HL-60/S4 treated with phorbol 12-myristate 13-acetate at 8.2 ng/mL for 4 days and 3 days (cell line): ENCODE data around the gene PIM1.

Source experiments
- in situ Hi-C: fragments of 300-500 bp; cut with MboI; formaldehyde crosslinking; loops from 2 replicates; pipeline ENCODE4 v1.15.0; 2022; ENCODE audit warnings: low sequenced_read_pairs

PIM1 gene

DNA sequence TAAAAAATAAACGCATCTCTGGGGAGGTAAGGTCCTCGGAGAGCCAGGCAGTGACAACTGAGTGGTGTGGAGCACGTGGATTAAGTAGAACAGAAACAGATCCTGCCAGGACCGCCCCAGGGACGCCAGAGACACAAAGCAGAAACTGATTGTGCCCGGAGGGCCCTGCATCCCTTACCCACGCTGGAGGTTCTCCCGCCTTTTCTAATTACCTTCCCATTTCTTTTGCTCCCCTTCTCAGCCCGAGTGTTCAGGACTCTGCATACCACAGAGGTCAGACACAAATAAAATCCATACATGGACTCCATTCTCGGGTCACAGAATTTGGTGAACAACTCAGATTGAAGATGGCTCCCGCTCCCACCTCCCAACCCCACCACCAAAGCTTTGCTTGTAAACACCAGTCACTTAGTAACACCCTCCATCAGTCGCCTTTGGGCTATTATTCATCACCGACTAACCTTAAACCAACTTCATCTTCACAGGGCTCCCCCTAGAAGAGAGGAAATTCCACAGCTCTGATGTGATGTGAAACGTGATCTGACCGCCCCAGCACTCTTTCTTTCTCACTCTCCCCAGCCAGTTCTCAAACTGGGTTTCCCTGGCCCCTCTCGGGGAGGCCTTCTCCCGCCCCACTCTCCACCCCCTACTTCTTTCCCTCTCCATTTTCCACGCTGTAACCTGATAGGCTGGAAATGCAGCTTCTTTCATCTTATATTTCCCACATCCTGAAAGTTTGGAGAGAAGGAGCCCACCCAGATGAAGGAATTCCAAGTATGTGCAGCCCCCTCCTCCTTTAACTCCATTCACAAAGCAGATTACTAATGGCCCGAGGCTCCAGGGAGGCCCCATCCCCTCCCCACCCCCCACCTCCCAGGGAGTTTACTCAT, 32.5 kb upstream of the PIM1 start:
- in situ Hi-C loops, result no loop called here

GRCh38 chr6:37138856-37139229, 31.1 kb upstream of the PIM1 start:
- in situ Hi-C loops, result no loop called here

GRCh38 chr6:37139230-37139962, 30.6 kb upstream of the PIM1 start:
- in situ Hi-C loops, result no loop called here

DNA sequence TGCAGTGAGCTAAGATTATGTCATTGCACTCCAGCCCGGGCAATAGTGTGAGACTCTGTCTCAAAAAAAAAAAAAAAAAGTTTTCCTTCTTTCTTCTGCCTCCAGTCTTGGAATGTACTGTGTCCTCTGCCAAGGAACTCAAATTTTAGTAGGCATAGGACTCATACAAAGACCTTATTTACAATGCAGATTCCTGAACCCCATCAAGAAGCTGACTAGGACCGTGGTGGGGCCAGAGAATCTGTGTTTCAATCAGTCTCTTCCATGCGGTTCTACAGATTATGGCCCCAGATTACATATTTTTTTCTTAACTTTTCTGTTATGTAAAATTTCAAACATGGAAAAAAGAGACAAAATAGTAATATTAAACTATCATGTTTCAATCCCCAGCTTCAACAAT, 29.8 kb upstream of the PIM1 start:
- in situ Hi-C loops, result no loop called here

DNA sequence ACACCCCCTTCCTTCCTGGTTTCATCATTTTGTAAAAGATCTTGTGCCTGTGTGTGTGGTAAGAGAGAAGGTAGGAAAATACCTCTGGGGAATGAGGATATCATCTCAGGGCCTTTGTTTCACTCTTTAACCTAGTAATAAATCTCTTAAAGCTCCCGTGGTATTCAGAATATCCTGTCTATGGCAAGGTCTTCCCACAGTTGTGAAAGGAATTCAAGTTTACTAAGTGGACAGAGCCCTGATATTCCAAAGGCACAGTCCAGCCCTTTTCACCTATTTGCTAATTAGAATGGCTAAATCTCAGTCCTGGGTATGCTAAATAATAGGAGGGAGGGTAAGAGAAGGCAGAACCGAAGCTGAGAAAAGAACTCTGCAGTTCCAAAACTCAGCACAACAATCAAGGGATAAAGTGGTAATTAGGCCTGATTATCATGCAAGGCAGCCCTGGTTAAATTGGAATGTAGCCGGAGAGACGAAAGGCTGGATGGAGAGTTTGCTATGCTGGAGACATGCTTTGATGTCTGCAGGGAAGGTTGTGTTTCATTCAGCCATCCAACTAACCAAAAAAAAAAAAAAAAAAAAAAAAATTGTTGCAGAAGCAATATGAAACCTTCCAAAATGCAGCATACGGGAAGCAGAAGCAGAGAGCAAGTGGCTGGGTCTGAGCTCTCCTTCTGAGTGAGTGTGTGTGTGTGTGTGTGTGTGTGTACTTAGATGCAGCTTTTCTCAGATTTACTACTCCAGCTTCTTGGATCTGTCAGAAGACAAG, 28.5 kb upstream of the PIM1 start:
- in situ Hi-C loops, result no loop called here

GRCh38 chr6:37142050-37142614, 27.8 kb upstream of the PIM1 start:
- in situ Hi-C loops, result no loop called here

GRCh38 chr6:37143585-37143984, 26.4 kb upstream of the PIM1 start:
- in situ Hi-C loops, result no loop called here

DNA sequence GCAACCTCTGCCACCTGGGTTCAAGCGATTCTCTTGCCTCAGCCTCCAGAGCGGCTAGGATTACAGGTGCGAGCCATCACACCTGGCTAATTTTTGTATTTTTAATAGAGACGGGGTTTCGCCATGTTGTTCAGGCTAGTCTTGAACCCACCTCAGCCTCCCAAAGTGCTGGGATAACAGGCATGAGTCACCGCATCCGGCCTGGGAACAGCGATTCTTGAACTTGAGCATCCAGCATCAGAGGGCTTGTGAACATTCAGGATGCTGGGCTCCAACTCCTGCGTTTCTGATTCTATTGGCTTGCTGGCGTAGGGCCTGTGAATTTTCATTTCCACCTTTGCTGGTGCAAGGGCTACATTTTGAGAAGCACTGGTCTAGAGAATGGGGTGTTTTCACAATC, 24.5 kb upstream of the PIM1 start:
- in situ Hi-C loops, result no loop called here

GRCh38 chr6:37146735-37147157, 23.2 kb upstream of the PIM1 start:
- in situ Hi-C loops, result no loop called here

DNA sequence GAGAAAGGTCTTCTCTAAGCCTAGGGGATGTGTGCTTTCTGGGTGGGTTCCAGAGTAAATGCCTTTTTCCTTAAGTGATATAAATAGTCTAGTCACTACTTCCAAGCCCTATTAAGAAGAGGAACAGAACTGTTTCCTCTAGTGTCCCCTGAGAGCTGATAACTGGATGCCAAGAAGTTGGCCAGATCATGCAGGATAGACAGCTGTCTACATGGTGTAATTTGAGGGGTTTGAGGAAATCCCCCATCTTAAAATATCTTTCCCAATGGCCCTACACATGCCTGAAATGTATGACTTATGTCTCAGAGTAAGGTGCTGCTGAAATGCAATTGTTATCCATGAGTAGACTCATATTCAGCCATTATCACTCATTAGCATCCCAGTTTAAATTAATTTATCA, 20.2 kb upstream of the PIM1 start:
- in situ Hi-C loops, result no loop called here

GRCh38 chr6:37150314-37150713, 19.6 kb upstream of the PIM1 start:
- in situ Hi-C loops, result no loop called here

DNA sequence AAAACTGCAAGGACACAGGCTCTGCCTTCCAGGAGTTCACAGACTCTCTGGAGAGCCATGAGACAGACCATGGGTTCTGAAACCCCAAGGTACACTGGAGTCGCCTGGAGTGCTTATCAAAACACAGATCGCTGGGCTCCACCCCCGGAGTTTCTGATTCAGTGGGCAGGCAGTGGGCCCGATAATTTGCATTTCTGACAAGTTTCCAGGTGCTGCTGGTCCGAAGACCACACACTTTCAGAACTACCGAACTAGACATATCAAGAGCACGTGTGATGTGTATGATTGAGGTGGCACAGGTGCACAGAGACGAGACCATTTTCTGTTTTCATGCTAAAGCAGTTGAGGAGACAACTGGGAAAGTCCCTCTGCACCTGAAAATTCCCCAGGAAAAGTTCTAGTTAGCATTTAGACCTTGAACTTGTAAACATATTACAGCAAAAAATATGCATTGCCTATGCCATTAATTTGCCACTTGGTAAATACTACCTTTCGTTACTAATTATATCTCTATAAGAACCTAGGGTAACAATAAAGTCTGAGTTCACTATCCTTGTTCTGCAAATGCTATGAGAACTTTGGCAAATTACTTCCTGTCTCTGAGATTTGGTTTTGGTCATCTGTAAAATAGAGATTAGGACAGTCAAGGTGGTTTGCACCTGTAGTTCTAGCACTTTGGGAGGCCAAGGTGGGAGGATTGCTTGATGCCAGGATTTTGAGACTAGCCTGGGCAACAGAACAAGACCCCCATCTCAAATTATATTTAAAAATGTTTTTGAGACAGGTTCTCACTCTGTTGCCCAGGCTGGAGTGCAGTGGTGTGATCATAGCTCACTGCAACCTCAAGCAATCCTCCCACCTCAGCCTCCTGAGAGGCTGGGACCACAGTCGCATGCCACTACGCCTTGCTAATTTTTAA, 14.3 kb upstream of the PIM1 start:
- in situ Hi-C loops, result no loop called here

- in situ Hi-C loops, result no loop called here
Measured at GRCh38 chr6:37158508-37158907, 11.4 kb upstream of the PIM1 start.

GRCh38 chr6:37160922-37161778, 8.8 kb upstream of the PIM1 start:
- in situ Hi-C loops, result no loop called here

- in situ Hi-C loops, result no loop called here
Measured at GRCh38 chr6:37162740-37163139, 7.2 kb upstream of the PIM1 start.

DNA sequence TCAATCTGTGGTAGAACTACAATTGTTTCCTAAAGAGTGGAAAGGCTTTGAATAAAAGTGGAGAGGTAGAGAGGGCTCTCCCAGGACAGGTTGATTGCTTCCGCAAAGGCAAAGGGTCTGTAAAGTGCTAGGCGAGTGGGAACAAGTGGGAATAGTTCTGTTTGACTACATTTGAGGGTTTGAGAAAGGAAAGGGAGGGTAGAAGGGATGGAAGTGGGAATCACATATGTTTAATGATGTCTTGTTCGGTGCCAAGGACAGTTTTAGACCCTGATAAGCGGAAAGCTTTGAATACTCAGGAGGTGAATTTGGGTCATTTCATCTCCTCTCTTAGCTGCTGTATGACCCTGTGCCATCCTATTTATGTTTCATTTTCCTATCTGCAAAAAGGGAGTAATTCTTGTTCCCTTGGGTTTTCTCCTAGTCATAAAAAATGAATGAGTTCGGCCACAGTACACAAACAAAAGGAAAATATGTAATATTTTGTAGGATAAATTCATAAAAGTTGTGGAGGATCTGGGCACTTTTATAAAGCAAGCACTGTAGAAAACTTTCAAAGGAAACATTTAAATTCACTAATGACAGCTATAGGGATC, 1.7 kb upstream of the PIM1 start:
- in situ Hi-C loops, result no loop called here

DNA sequence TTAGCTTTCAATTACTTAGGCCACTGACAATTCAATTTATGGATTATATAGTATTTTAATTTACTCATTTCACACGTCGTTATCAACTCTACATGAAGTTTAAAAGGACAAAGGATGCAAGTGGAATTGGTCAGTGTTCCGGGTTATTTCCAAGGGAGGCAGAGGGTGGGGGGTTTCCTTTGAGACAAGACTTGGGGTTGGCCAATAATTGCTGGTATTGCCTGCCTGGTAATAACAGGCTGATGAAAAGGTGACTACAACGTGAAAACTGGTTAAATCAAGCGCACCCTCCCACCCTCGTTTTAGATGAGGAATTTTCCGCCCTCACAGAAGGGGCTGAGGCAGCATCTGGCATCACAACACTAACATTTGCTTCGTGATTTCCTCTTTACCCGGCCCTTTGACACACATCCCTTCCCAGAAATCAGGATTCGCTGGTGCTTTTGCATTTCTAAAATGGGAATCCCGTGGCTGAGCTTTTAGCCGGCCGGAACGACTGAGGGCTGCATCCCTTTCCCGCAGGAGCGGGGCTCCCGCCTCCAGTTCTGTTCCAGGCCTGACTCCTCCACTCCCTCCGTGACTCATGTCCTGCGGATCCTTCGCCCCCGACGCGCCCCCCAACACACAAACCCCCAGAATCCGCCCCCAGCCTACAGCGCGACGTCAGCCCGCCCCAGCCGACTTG, 999 bp upstream of the PIM1 start:
- in situ Hi-C loops, result no loop called here
